Measurements from ENCODE around the gene RGL3. TPM values are rescaled to one million over a fixed set of nuclear protein-coding genes. Genes with fewer than 3 reads are reported as not detected.

The RGL3 gene
- total RNA-seq, 1 donor from 2014 or later: 9.2 TPM

GRCh38 chr19:11363881-11364280 is 55.2 kb downstream of the RGL3 start:
- no peak for TF ChIP-seq CTCF (IDR thresholded peaks at IDR 0.05; ENCODE audit: borderline replicate concordance)
- Histone ChIP-seq H3K4me1 (peaks cover 8% of the 10 kb centered on the region), H3K36me3 (peaks cover 42% of the 10 kb centered on the region), H3K4me3 (no peak overlapping the region), H3K27ac (replicated peaks) (no peak overlapping the region), H3K27me3 (ENCODE audit: low read depth) (no peaks in the 10 kb centered on the region), H3K9me3 (replicated peaks) (no peaks in the 10 kb centered on the region)
- intact Hi-C loops (cut with micrococcal nuclease): no loop called here
- no peak for DNase-seq

GRCh38 chr19:11361771-11362731 is 57.1 kb downstream of the RGL3 start:
- Histone ChIP-seq H3K4me3 (no peak overlapping the region), H3K27me3 (ENCODE audit: low read depth) (no peaks in the 10 kb centered on the region), H3K4me1 (peaks cover 8% of the 10 kb centered on the region), H3K9me3 (replicated peaks) (no peaks in the 10 kb centered on the region), H3K36me3 (peaks cover 42% of the 10 kb centered on the region), H3K27ac (replicated peaks) (no peak overlapping the region)
- intact Hi-C loops (cut with micrococcal nuclease): no loop called here
- no peak for TF ChIP-seq CTCF (IDR thresholded peaks at IDR 0.05; ENCODE audit: borderline replicate concordance)
- DNase-seq: no peak

GRCh38 chr19:11361037-11361770 is 57.9 kb downstream of the RGL3 start:
- H3K36me3 ChIP-seq: peaks cover 42% of the 10 kb centered on the region
- no peaks in the 10 kb centered on the region for H3K27me3 ChIP-seq (ENCODE audit: low read depth)
- peaks cover 14% of the 10 kb centered on the region for H3K4me1 ChIP-seq
- TF ChIP-seq CTCF (IDR thresholded peaks at IDR 0.05; ENCODE audit: borderline replicate concordance): no peak
- H3K4me3 ChIP-seq: peak overlapping the region; percentile 24
- DNase-seq: no peak
- H3K9me3 ChIP-seq (replicated peaks): no peaks in the 10 kb centered on the region
- no peak overlapping the region for H3K27ac ChIP-seq (replicated peaks)
- intact Hi-C loops (cut with micrococcal nuclease): no loop called here

GRCh38 chr19:11359421-11359820 is 59.7 kb downstream of the RGL3 start:
- Histone ChIP-seq H3K36me3 (peaks cover 42% of the 10 kb centered on the region), H3K27me3 (ENCODE audit: low read depth) (no peaks in the 10 kb centered on the region), H3K27ac (replicated peaks) (no peak overlapping the region), H3K9me3 (replicated peaks) (no peaks in the 10 kb centered on the region), H3K4me3 (no peak overlapping the region), H3K4me1 (peaks cover 30% of the 10 kb centered on the region)
- no peak for DNase-seq
- no peak for TF ChIP-seq CTCF (IDR thresholded peaks at IDR 0.05; ENCODE audit: borderline replicate concordance)
- intact Hi-C loops (cut with micrococcal nuclease): no loop called here

- TF ChIP-seq CTCF (IDR thresholded peaks at IDR 0.05; ENCODE audit: borderline replicate concordance): no peak
- Histone ChIP-seq H3K36me3 (peaks cover 20% of the 10 kb centered on the region), H3K4me1 (peaks cover 30% of the 10 kb centered on the region), H3K27me3 (ENCODE audit: low read depth) (no peaks in the 10 kb centered on the region), H3K9me3 (replicated peaks) (no peaks in the 10 kb centered on the region), H3K4me3 (no peak overlapping the region), H3K27ac (replicated peaks) (no peak overlapping the region)
- no peak for DNase-seq
- intact Hi-C loops (cut with micrococcal nuclease): no loop called here
Observed at GRCh38 chr19:11356676-11357550, 62.2 kb downstream of the RGL3 start.
